HG02870 (cell line): ENCODE results near the gene DOCK1.

ENCODE experiments used
- ATAC-seq: cut with Tn5 transposase; IDR thresholded peaks from one replicate; pipeline ENCODE4 v1.9.1; 2021; ENCODE audit warnings: mild to moderate bottlenecking, moderate library complexity; ENCODE audit not compliant: unreplicated experiment

The DOCK1 gene

DNA sequence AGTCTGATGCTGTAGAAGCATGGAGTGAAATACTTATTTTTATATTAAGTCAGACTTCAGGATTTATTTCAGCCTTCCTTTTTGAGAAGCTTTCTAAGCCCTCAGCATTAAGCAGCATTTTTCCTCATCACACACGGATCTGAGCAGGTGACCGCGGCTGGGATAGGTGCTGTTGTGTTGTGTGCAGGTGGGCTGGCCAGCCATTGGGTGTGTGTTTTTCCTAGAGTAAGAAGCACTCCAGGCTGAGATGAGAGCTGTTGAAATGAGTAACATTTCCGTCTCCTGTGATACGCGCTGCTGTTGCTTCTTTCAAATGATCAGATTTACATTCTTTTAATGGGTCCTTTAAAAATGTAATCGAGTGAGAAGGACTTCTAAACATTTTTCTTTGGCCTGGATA, 227.2 kb downstream of the DOCK1 start:
- no peak for ATAC-seq

DNA sequence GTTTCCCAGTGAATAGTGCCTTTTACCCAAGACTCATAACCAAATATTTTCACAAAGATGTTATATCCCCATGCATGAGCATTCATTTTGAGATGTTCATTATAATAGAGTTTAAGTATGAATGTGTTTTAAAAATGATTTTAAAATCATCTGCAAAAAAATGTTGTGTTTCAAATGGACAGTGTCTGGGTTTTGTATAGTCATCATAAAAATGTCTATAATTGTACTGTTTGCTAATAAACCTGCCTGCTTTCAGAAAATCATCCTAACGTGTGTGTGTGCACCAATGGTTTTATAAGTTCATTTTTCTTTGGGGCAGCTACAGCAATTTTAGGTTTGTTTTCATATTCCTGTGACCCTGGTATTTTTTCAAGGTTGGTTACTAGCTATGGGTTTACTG, 228.0 kb downstream of the DOCK1 start:
- no peak for ATAC-seq

- no peak for ATAC-seq
Measured at GRCh38 chr10:127133672-127134500, 228.7 kb downstream of the DOCK1 start.

DNA sequence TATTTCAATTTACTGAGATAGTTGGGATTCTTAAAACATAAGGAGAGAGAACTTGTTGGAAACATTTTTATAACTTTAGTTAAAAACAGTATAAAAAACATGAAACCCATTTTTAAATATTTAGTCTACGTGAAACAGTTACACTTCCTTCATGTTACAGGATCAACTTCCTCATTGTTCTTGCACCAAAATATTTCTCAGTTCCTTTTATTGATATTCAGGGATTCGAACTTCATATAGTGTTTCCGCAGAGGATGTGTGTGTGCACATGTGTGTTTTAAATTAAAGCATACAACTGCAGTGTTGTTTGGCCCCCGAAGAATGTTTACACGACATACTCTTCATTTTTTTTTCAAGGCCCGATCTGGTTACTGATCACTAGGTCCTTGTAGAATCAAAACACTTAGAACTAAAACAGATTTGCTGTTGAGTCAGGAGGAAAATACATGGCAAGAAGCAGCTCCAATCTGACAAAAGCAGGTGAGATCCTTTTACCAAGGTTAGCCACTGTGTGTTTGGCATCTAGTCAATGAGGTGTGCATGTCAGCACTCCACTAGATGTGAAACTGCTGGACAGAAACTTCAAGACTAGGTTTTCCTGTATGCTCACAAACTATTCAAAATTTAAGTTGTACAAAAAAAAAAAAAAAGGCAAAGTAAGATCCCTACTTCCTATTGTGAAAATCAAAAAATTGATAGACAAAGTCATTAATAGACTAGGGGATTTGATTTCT, 230.8 kb downstream of the DOCK1 start:
- no peak for ATAC-seq

DNA sequence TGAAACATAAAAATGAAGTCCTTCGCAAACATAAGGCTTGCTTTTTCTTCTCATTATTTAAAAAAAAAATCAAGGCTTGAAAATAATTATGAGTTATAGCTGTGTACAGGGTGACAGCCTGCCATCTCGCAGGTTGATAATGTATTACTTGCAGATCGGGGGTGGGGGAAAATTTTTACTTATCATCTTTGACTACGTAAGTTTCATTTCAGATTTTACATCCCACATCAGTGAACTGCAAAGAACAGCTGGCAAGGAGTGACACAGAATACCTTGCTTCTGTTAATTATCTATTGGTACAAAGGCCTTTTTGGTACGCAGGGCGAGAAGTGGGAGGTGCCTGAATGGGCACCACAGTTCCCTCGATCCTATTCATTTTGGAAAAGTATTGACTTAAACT, 232.2 kb downstream of the DOCK1 start:
- ATAC-seq = no peak

GRCh38 chr10:127142136-127142535, 236.9 kb downstream of the DOCK1 start:
- ATAC-seq = no peak

DNA sequence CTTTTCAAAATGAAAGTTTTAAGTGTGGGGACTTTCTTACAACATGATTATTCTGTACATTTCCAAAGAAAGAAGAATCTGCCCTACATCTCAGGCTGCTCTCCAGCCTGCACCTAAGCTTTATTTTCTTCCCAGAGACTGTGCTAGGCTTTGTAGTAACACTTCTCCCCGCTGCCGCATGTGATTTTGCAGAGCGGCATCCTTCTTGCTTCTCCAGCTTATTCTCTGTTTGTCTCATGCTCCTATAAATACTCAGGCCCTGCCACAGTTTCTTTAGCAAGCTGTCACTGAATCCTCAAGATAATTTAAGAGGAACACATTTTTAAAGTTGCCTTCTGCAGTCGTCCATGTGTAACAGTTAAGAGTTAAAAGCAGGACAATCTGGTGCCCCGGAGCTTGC, 237.6 kb downstream of the DOCK1 start:
- no peak for ATAC-seq

- ATAC-seq = no peak
Measured at GRCh38 chr10:127145173-127145572, 239.9 kb downstream of the DOCK1 start.

- ATAC-seq = no peak
Measured at GRCh38 chr10:127146661-127147060, 241.4 kb downstream of the DOCK1 start.

DNA sequence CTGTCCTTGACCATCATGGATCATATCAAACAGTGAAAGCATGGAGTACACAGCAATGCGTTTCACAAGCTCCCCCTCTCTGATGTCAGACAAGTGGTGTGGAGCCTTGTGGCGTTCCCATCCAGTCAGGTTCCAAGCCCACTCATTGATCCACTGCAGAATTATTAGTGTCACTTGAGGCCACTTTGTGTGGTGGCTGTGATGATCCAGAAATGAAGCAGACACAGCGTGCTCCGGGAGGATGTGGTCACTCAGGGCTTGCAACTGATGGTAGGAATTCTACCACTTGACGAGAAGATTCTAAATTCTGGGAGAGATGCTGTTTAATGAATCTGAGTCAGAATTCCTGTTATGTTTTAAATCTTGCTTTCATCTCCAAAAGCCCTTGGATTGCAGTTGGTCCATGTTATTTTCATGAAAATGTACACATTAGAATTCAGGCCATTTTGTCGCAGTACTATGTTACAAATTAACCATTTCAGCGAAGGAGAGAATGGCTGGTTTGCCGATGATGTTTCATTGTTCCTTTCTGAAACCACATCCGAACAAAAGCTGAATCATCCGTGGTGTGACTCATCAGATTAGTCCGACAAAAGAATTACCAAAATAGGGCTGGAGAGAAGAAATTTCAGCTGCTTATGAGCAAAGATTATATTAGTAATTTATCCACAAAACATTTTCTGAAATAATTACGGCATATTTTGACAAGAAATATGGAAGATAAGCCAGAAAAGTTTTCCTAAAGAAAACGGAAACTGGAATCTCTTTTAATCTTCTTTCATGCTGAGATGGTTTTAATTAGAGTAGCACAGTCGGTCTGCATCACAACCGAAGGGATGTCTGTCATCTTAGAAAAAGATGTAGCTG, 243.1 kb downstream of the DOCK1 start:
- no peak for ATAC-seq

GRCh38 chr10:127148933-127149220, 243.6 kb downstream of the DOCK1 start:
- ATAC-seq = no peak

DNA sequence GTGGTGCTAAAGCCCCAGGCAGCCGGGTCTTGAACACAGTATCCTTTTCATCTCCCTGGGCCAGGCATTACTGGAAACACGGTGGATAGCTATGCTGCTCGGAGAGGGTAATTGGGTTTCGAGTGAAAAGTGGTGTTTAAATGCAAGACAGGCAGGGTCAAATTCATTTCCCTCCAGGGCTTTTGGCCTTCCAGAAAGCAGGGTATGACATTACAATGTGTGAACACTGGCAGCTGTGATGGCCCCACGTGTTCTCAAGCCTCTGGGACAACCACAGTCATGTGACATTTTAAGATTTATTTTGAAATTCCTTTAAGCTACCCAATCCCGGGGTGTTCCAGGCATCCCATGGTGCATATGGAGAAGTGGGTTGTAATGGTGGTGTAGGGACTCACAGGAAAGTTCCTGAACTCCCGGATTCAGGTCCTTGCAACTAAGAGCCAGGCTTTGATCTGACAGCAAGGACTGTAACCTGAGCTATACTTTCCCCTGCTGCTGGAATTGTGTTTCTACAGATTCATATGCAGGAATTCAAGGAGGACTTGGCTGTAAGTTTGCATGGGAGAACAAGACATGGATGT, 244.4 kb downstream of the DOCK1 start:
- no peak for ATAC-seq

- ATAC-seq = no peak
Measured at GRCh38 chr10:127150136-127150535, 244.9 kb downstream of the DOCK1 start.

DNA sequence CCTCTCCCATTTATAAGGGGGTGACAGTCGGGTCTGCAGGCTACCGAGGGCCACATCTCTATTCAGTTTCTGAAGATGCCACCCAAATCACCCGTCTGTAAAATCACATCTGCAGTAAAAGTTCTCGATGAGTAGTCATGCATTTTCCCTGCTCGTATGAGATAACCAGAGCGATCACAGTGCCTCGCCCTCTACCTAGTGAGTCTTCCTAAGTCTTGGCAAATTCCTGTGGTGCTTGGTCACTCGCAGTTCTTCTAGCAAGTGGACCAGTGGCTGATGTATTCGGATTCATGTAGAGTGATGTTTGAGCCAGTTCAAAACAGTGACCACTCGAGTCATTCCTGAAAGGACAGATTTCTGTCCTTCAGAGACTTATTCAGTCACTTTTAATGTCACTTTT, 246.3 kb downstream of the DOCK1 start:
- ATAC-seq = no peak

GRCh38 chr10:127151981-127152699, 246.9 kb downstream of the DOCK1 start:
- no peak for ATAC-seq

GRCh38 chr10:127153181-127153580, 248.0 kb downstream of the DOCK1 start:
- no peak for ATAC-seq

- ATAC-seq = no peak
Measured at GRCh38 chr10:127154831-127155620, 249.8 kb downstream of the DOCK1 start.

DNA sequence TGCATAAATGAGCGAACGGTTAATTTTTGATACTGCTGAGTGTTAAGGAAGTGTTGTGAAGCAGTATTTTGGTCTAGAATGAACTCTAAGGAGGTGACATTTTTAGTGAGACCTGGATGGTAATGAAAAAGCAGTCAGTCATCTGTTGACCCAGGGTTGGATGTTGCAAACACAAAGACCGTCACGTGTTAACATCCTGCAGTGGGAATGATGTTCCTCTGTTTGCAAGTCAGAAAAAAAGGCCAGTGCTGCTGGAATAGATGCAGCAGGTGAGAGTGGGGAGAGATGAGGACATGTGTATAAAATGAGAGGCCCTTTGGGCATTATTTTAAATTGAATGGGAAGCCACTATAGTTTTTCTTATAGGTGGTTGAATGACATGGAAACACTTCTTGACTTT, 251.9 kb downstream of the DOCK1 start:
- ATAC-seq = no peak

- ATAC-seq = no peak
Measured at GRCh38 chr10:127157506-127158200, 252.4 kb downstream of the DOCK1 start.
